ENCODE measurements around the gene FOXL3. TPM values are rescaled to one million over a fixed set of nuclear protein-coding genes. Genes with fewer than 3 reads are reported as not detected.

The FOXL3 gene
- total RNA-seq, 1 experiment from 2014 or later, result not detected

GRCh38 chr7:298375-298702 is 8.4 kb downstream of the FOXL3 start:
- ChIA-PET CTCF (no interaction called here), POLR2A (no interaction called here), RAD21 (ENCODE audit: low non-redundant PET in 1 of 2, low total read pairs in 2 of 2, uncharacterized antibody in 2 of 2, unreplicated experiment in 2 of 2) (no interaction called here)
- BruUV-seq (replicated peaks), result no TSS peak
- H3K9ac ChIP-seq (ENCODE audit: low read length), result no peak overlapping the region
- no peaks in the 10 kb centered on the region for H3K9me2 ChIP-seq (ENCODE audit: insufficient read depth)
- no peak overlapping the region for H3K27ac ChIP-seq (ENCODE audit: low read depth, low read length)
- no peak overlapping the region for H3K4me3 ChIP-seq (replicated peaks in 1 of 2; ENCODE audit: low read depth in 1 of 2, low read length in 2 of 2)
- H3K79me2 ChIP-seq (ENCODE audit: insufficient read depth, low read length), result no peaks in the 10 kb centered on the region
- DNase-seq (ENCODE audit: low read depth, low spot score) (no peak), ATAC-seq (no peak)
- H3K36me3 ChIP-seq (ENCODE audit: control insufficient read depth in 1 of 2, insufficient read depth in 2 of 2, low read length in 2 of 2), result no peaks in the 10 kb centered on the region
- no peak for TF ChIP-seq CTCF (IDR thresholded peaks at IDR 0.05 in 2 of 3, conservative IDR thresholded peaks at IDR 0.05 in 1 of 3; ENCODE audit: borderline replicate concordance in 1 of 3, insufficient read depth in 1 of 3, low read depth in 2 of 3, low read length in 2 of 3)
- TF ChIP-seq YY1 (IDR thresholded peaks at IDR 0.05; ENCODE audit: extremely low read depth, insufficient replicate concordance, low read depth, low read length), result no peak
- no peak for TF ChIP-seq REST (IDR thresholded peaks at IDR 0.05; ENCODE audit: low read depth)
- no peaks in the 10 kb centered on the region for H3K27me3 ChIP-seq (ENCODE audit: insufficient read depth, low read length)
- H2AFZ ChIP-seq (ENCODE audit: low read depth, low read length, poor library complexity, severe bottlenecking), result no peak overlapping the region
- no peak overlapping the region for H3K4me2 ChIP-seq (ENCODE audit: low read length)
- no peaks in the 10 kb centered on the region for H3K9me3 ChIP-seq (ENCODE audit: control insufficient read depth in 1 of 2, insufficient read depth in 1 of 2, low read depth in 1 of 2, low read length in 2 of 2)
- no peaks in the 10 kb centered on the region for H4K20me1 ChIP-seq (ENCODE audit: insufficient read depth)
- no peaks in the 10 kb centered on the region for H3K4me1 ChIP-seq (ENCODE audit: control insufficient read depth in 1 of 2, insufficient read depth in 2 of 2, low read length in 2 of 2)
- intact Hi-C loops (cut with micrococcal nuclease), result no loop called here
